GM12892 (cell line): Measurements from ENCODE around the gene MXRA5.

Source experiments
- POLR2A ChIP-seq: IDR thresholded peaks from 2 replicates; pipeline ENCODE4 v1.6.1; 2011; ENCODE audit warnings: low read depth, low read length, control low read depth
- POLR2AphosphoS5 ChIP-seq: IDR thresholded peaks from 2 replicates; pipeline ENCODE4 v1.6.1; 2011; ENCODE audit warnings: low read depth, low read length, control low read depth
- TAF1 ChIP-seq: IDR thresholded peaks from 2 replicates; pipeline ENCODE4 v1.6.1; 2011; ENCODE audit warnings: low read depth, mild to moderate bottlenecking, control low read depth, low read length, borderline replicate concordance

GRCh38 chrX:3263681-3264126 is 82.7 kb downstream of the MXRA5 start:
- no peak for TF ChIP-seq POLR2AphosphoS5
- no peak for TF ChIP-seq POLR2A
- no peak for TF ChIP-seq TAF1
